C4-2B (cell line): ENCODE data around the gene SNRNP40.

Experiments used
- CTCF ChIP-seq: fragments of 450-650 bp; conservative IDR thresholded peaks from 2 replicates; pipeline ENCODE4 v1.5.1; 2017; ENCODE audit warnings: mild to moderate bottlenecking
- ZFX ChIP-seq: fragments of 450-650 bp; IDR thresholded peaks from 2 replicates; pipeline ENCODE4 v1.6.1; 2017

GRCh38 chr1:31257213-31257612 is 39.4 kb downstream of the SNRNP40 start:
- TF ChIP-seq CTCF (no peak), ZFX (no peak)
